Bronchial epithelial cell (primary cell): Measurements from ENCODE around the gene GAS2. TPM values are rescaled to one million over a fixed set of nuclear protein-coding genes. Genes with fewer than 3 reads are reported as not detected.

ENCODE experiments used
- DNase-seq: peaks from one replicate; pipeline ENCODE4 v3.0.0-alpha.2; 2010; ENCODE audit warnings: low read depth
- FAIRE-seq: peaks from 2 replicates; lab custom pipeline; 2011; peaks lifted over from hg19 to GRCh38; lab: Jason Lieb, UNC
- H3K27me3 ChIP-seq: 2 replicates; pipeline ENCODE4 v1.5.1; 2011; ENCODE audit warnings: low read length; ENCODE audit not compliant: control insufficient read depth, insufficient read depth
- H3K36me3 ChIP-seq: 2 replicates; pipeline ENCODE4 v1.5.1; 2011; ENCODE audit warnings: low read length; ENCODE audit not compliant: control insufficient read depth, insufficient read depth
- H3K4me3 ChIP-seq: 2 replicates; pipeline ENCODE4 v1.5.1; 2011; ENCODE audit warnings: mild to moderate bottlenecking, low read depth, low read length, control low read depth
- total RNA-seq: library from RNA; depleted of rRNA; stranded (reverse); fragments of >200 nt; gene quantifications from 2 replicates; pipeline ENCODE4 v1.2.1, GENCODE V29; 2014
- TF ChIP-seq, protein P1 (sequence below): IDR thresholded peaks from 2 replicates; pipeline ENCODE4 v1.5.1; 2011; ENCODE audit warnings: mild to moderate bottlenecking, moderate library complexity, low read length, control low read depth, inconsistent platforms; ENCODE audit not compliant: insufficient read depth, severe bottlenecking

GAS2 gene
- total RNA-seq, 1 donor from 2014 or later: 1.1 TPM

DNA sequence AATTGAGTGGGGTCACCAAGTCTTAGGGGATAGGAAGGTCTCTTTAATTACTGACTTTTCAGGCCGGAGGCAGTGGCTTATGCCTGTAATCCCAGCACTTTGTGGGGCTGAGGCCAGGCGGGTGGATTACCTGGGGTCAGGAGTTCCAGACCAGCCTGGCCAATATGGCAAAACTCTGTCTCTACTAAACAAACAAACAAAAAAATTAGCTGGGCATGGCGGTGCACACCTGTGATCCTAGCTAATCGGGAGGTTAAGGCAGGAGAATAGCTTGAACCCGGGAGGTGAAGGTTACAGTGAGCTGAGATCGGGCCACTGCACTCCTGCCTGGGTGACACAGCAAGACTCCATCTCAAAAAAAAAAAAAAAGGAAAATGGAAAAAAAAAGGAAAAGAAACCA is 39.0 kb upstream of the GAS2 start:
- TF ChIP-seq, protein P1, sequence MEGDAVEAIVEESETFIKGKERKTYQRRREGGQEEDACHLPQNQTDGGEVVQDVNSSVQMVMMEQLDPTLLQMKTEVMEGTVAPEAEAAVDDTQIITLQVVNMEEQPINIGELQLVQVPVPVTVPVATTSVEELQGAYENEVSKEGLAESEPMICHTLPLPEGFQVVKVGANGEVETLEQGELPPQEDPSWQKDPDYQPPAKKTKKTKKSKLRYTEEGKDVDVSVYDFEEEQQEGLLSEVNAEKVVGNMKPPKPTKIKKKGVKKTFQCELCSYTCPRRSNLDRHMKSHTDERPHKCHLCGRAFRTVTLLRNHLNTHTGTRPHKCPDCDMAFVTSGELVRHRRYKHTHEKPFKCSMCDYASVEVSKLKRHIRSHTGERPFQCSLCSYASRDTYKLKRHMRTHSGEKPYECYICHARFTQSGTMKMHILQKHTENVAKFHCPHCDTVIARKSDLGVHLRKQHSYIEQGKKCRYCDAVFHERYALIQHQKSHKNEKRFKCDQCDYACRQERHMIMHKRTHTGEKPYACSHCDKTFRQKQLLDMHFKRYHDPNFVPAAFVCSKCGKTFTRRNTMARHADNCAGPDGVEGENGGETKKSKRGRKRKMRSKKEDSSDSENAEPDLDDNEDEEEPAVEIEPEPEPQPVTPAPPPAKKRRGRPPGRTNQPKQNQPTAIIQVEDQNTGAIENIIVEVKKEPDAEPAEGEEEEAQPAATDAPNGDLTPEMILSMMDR: no peak
- DNase-seq: no peak
- Histone ChIP-seq H3K36me3 (no peaks in the 10 kb centered on the region), H3K4me3 (no peak overlapping the region), H3K27me3 (no peaks in the 10 kb centered on the region)
- FAIRE-seq: no peak

DNA sequence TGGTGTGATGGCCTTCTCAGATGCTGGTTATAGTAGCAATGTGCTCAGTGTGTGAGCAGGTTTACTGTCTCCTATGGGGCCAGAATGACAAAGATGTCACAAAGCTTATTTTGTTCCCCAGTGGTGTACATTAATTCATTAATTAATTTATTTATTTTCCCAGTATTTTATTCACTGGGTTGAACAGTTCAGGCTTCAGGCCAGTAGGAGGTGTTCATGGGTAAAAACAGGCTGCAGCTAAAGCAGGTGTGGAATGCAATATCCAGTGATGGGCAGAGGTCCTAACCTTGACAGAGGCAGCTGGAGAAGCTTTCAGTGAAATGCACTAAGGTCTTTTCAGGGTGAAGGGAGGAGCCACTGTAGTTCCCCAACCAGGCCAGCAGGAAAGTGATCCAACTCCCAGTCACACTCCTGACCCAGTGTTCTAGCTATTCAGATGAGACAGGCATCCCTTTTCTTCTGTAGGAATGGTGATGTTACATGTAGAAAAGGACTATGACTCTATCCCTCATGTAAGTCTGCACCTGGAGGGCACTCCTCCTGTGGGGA is 33.0 kb upstream of the GAS2 start:
- no peaks in the 10 kb centered on the region for H3K27me3 ChIP-seq
- no peak overlapping the region for H3K4me3 ChIP-seq
- DNase-seq (no peak), FAIRE-seq (peak; percentile 13)
- no peaks in the 10 kb centered on the region for H3K36me3 ChIP-seq
- TF ChIP-seq, protein P1: no peak

DNA sequence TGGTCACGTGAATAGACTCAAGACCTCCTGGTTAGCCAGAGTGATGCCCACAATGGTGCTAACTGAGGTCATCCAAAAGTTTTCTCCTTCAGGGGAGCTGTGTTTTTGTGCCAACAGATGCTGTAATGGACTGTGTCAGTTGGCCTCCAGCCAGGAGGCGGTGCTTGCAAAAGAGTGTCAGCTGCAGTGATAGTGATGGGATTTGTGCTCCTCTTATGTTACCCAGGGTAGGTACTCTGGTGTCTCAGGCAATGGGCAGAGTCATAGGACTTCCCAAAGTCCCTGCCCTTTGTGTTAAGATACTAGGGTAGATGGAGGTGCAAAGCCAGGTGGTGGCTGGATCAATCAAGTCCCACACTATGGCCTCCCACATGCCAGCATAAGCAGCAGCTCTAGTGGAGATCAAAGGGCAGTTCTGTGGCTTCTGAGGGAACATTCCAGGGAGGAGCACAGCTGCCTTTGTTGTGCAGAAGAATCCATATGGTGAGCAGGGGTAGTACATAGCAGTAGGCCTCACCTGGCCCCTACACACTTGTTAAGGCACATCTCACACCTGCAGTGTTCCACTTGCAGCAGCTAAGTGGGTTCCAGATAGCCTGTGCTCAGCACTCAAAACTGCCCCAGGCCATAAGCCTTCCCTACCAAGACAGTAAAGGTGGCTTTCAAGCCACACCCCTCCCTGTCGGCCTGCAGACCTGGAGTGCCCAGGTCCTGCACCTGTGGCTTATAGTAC is 31.3 kb upstream of the GAS2 start:
- TF ChIP-seq, protein P1: no peak

DNA sequence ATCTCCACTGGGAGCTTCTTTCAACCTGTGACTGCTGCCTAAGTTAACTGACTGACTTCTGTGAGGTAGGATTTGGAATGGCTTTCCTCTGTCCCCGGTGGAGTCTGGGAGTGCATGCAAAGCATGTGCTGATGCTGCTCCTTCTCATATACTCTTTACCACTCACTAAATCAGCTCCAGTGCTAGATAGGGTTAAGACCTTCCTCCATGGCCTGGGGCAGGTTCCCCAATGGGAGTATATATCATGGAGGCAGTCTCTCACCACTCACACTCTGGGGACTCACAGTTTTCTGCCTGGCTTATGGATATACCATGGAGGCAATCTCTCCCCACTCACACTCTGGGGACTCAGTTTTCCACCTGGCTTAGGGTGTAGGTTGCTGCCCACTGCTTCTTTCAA is 30.7 kb upstream of the GAS2 start:
- Histone ChIP-seq H3K4me3 (no peak overlapping the region), H3K27me3 (no peaks in the 10 kb centered on the region), H3K36me3 (no peaks in the 10 kb centered on the region)
- FAIRE-seq: no peak
- no peak for DNase-seq
- TF ChIP-seq, protein P1: no peak

More for the DNA sequence above, 31.3 kb upstream of the GAS2 start:
- no peaks in the 10 kb centered on the region for H3K27me3 ChIP-seq
- no peak overlapping the region for H3K4me3 ChIP-seq
- FAIRE-seq (peak; percentile 68), DNase-seq (peak; percentile 35)
- H3K36me3 ChIP-seq: no peaks in the 10 kb centered on the region

DNA sequence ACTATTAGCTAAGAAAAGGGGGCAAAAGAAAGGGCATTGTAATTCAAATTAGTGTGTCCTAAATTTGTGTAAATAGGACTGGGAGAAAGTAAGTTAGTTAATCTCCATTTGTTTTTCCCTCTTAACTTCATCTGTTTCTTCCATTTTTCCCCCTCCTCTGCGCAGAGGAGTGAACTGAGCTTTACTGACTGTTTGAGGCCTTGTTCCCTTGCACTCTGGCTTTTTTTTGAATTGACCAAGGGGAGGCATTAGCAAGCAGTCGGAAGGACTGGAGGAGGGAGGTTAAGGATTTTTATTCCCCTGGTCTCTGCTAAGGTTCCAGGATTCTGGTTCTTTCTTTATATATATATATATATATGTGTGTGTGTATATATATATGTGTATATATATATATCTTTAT is 25.5 kb upstream of the GAS2 start:
- FAIRE-seq: no peak
- Histone ChIP-seq H3K27me3 (no peaks in the 10 kb centered on the region), H3K4me3 (no peak overlapping the region), H3K36me3 (no peaks in the 10 kb centered on the region)
- TF ChIP-seq, protein P1: no peak
- DNase-seq: no peak
